NCI-H128 (cell line): ENCODE results near the gene ZNF20.

ENCODE experiments used
- DNase-seq: peaks from one replicate; lab custom pipeline; 2025; ENCODE audit not compliant: unreplicated experiment; lab: John Stamatoyannopoulos, UW

Gene ZNF20

GRCh38 chr19:12139885-12140544 is at the start of gene ZNF20:
ZNF20 (minus strand) TSS chr19:12140350; CDS start chr19:12140182, 168 bp downstream.
- DNase-seq: peak; percentile 84

DNA sequence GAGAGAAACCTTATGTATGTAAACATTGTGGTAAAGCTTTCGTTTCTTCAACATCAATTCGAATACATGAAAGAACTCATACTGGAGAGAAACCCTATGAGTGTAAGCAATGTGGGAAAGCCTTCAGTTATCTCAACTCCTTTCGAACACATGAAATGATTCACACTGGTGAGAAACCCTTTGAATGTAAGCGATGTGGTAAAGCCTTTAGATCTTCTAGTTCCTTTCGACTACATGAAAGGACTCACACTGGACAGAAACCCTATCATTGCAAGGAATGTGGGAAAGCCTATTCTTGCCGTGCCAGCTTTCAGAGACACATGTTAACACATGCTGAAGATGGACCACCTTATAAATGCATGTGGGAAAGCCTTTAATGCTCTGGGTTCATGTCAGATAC is 47.5 kb upstream of the ZNF20 start:
- DNase-seq: no peak

DNA sequence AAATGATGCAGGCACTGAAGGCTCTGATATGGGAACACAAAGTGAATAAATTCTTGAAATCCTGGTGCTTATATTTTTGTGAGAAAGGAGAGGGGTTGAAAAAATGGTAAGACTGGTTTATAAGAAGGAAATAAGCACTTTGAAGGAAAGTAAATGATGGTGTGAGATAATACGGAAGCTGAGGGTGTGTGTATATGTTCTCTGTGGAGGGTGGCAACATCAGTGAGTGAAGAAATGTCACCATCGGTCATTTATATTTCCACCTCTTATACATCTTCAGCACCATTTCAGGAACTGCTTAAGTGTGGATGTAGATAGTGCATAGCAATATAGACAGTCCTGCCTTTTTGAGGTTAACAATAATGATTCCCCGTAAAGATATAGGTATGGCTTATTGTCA is 40.2 kb upstream of the ZNF20 start:
- DNase-seq: no peak

DNA sequence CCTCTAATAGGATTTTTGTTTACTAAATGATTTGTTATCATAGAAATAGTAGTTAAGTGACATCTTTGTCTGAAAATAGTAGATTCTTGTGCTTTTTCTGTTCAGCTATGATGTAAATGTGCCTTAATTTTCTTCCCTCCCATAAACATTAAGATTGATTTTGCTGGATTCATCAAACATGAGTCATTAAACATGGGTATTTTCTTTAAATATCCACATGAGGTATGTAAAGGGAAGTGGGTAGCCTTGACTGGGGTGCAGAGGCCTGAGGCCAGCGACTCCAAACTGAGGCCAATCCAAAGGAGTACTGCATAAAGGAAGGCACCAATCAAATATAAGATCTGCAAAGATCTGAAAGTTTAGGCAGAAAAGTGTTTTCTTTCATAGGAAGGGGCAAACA is 26.5 kb upstream of the ZNF20 start:
- DNase-seq: no peak

DNA sequence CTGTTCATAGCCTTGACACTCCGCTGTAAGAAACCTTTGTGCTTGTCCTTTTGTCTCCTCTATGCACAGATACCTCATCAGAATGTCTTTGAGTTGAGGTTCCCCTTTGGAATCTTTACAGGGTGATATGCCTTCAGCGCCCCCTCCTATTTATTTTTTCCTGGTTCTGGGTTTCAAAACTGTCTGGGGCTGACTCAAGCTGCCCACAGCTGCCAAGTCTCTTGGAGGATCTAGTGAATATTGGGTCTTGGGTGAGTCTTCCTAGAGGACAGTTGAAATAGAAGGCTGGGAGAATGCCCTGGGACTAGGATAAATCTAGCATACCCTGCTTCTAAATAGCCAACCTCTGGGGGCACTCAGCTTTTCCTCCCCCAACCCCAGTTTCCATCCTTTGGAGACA is 23.7 kb upstream of the ZNF20 start:
- no peak for DNase-seq

DNA sequence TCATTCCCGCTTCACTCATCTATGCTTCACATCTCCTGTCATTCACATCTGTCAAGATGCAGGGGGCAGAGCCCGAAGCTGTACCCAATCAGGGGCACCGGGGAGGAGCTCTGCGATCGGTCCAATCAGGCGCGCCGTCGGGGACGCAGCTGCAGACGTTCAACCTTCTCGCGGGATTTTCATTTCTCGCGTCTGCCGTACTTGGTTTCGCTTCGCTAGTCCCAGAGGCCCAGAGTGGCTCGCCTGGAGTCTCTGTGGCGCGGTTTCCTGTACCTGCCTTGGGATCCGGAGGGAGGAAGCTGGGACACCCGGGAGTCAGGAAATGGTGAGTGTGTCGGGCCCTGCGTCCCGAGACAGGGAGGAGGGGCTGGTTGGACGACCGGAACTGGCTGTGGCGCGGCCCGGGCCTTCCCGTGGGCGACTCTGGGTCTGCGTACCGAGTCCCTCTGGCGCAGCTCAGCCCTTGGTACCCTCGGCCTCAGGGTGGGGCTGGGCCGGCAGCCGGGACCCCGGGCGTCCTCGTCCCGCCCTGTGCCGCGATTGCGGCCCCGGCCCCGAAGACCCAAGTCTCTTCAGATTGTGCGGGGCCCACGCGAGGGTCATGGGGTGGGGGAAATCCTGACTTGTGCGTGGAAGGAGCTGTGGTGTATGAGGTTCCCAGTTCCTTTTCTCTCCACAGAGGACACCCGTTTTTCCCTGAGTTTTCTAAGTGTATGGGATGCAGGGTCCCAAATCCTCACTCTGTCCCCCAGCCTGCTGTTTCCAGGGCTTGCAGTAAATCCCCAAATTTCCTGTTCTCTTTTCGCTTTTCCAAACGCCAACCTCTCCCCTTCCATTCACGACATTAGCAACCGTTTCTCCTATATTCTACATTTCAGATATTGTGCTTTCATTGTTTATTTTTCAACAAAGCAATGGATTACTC is 23.0 kb upstream of the ZNF20 start, which contains the start of gene ZNF136:
TSS of gene ZNF136 (plus strand) at position 215 of the 925 bp plus-strand sequence. CDS start at position 323, 108 bp downstream.
- DNase-seq: peak; percentile 96

GRCh38 chr19:12162513-12162881 is 22.3 kb upstream of the ZNF20 start:
- DNase-seq: no peak

GRCh38 chr19:12159773-12160414 is 19.7 kb upstream of the ZNF20 start:
- DNase-seq: no peak

- DNase-seq: peak; percentile 89
Measured at GRCh38 chr19:12156223-12157058, 16.3 kb upstream of the ZNF20 start, which contains the start of gene ZNF625. ZNF625 (minus strand) TSS chr19:12156734; CDS start chr19:12156558, 176 bp downstream.

DNA sequence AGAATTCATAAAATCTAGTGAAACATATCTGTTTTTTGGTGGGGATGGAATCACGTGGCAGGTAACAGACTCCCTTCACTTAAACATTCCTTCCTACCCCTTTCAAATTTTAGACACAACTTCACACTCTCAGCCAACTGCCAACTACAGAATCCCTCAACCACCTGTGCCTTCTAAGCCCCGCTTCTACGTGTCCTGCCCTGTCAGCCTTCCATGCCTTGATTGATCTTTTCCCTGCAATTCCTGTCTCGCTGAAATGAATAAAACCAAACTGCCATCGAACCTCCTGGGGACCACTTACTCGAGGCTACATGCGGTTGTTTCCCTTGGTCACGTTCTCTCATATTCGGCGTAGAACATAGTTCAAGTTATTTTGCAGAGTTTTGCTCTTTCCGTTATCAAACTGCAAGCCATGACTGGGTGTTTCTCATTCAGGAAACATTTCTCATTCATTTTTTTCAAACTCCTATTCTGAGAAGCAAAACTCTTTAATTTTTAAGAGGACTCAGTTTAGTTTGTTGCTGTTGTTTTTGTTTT is 15.2 kb upstream of the ZNF20 start:
- DNase-seq: no peak

- DNase-seq: no peak
Measured at GRCh38 chr19:12145348-12145747, 5.2 kb upstream of the ZNF20 start.

DNA sequence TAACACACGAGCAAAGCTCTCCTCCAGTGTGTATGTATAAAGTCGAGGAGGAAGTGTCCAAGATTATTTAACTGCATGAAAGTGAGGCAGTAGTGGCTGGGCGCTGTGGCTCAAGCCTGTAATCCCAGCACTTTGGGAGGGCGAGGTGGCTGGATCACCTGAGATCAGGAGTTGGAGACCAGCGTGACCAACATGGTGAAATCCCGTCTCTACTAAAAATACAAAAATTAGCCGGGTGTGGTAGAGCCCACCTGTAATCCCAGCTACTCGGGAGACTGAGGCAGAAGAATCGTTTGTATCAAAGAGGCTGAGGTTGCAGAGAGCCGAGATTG is 1.2 kb upstream of the ZNF20 start:
- no peak for DNase-seq

GRCh38 chr19:12140545-12141404 is 625 bp upstream of the ZNF20 start:
- peak; percentile 76 for DNase-seq

GRCh38 chr19:12139269-12139668 is 881 bp downstream of the ZNF20 start:
- no peak for DNase-seq

DNA sequence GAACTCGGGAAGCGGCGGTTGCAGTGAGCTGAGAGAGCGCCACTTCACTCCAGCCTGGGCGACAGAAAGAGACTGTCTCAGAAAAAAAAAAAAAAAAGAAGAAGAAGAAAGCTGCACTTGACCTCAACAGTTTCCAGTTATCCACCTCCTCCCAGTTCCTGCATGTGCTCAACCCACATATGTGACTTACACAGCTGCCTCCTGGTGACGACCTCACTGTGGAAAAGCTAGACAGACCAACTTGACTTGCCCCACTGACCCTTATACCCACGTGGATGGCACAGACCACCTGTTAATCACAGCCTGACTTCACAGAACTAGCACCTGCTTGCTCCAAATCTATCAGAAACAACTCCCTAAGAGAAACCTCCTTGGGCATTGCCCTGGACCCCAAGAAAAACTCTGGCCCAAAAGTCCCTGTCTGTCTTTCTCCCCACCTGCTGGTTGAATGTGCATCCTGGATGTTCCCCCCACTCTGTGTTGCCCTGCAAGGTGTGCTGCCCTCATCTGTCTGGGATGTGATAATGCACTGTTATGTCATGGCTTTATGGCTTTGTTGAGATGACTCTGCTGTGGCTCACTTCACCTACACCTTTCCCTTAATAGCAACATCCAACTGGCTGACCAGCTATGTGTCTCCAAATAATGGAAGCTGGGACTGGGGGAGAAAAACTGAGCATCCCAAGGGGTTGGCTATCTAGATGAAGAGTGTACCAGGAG is 2.8 kb downstream of the ZNF20 start:
- DNase-seq: no peak

GRCh38 chr19:12133069-12133468 is 7.1 kb downstream of the ZNF20 start:
- DNase-seq: no peak

DNA sequence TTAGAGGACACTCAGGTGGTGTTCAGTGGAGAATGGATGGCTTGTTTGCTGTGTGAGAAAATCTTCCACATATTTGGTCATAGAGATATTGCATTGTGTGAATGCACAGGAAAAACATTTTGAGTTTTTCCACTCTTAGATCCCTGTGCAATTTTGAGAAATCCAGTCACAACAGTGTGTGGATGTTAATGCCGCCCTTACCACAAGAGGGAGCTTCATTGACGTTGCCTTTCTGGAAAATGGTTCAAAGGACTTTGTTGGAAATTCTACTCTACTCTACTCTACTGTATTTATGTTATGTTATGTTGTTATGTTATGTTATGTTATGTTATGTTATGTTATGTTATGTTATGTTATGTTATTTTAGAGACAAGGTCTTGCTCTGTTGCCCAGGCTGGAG is 13.4 kb downstream of the ZNF20 start:
- DNase-seq: no peak

GRCh38 chr19:12117201-12117970 is 22.8 kb downstream of the ZNF20 start:
- no peak for DNase-seq
